SK-N-SH (cell line): ENCODE results near the gene DISP2. TPM values are rescaled to one million over a fixed set of nuclear protein-coding genes. Genes with fewer than 3 reads are reported as not detected.
A peak's percentile ranks its signal among the peaks of the same experiment; 100 is the strongest.

ENCODE experiments used
- CTCF ChIA-PET: fragments of 300-600, 350-600 bp; formaldehyde crosslinking; extraction: SDS; loops from one replicate; lab custom pipeline; 2021; lab: Yijun Ruan, JAX
- POLR2A ChIA-PET: fragments of 350-600 bp; sonication (Branson Sonifier 250); formaldehyde crosslinking; extraction: SDS; loops from one replicate; lab custom pipeline; 2020; ENCODE audit warnings: antibody characterized with exemption, inconsistent platforms; lab: Yijun Ruan, JAX
- DNase-seq: peaks from one replicate; pipeline ENCODE4 v3.0.0; 2012
- H2AFZ ChIP-seq: fragments of 200-600 bp; sonication (generic); 2 replicates; pipeline ENCODE4 v1.8.1; 2016; ENCODE audit warnings: antibody characterized with exemption, mild to moderate bottlenecking, low read depth
- H3F3A ChIP-seq: fragments of 200-600 bp; sonication (generic); replicated peaks from 2 replicates; pipeline ENCODE3; 2016; ENCODE audit warnings: antibody characterized with exemption, mild to moderate bottlenecking; ENCODE audit not compliant: insufficient read depth
- H3K27ac ChIP-seq, 2 experiments: fragments of 200-500 bp in 1 of 2; fragments of 200-600 bp in 1 of 2; sonication (Bioruptor generic) in 1 of 2; sonication (generic), shearing (Covaris generic) in 1 of 2; 2 replicates each; pipeline versions ENCODE4 v1.5.1 to v1.6.1; 2014 to 2016; ENCODE audit warnings: low read depth in 2 of 2, inconsistent platforms in 1 of 2, low read length in 1 of 2, mild to moderate bottlenecking in 1 of 2, mixed read lengths in 1 of 2
- H3K27me3 ChIP-seq: fragments of 200-600 bp; sonication (generic), shearing (Covaris generic); 2 replicates; pipeline ENCODE4 v1.6.1; 2016; ENCODE audit warnings: mixed run types; ENCODE audit not compliant: insufficient read depth
- H3K36me3 ChIP-seq, 2 experiments: fragments of 200-500 bp in 1 of 2; fragments of 200-600 bp in 1 of 2; sonication (Bioruptor generic) in 1 of 2; sonication (generic) in 1 of 2; replicated peaks in 1 of 2; 2 replicates each; pipeline versions ENCODE3 to v1.5.1; 2014 to 2016; ENCODE audit warnings: low read length in 1 of 2, mild to moderate bottlenecking in 1 of 2; ENCODE audit not compliant: insufficient read depth in 2 of 2, control insufficient read depth in 1 of 2
- H3K4me1 ChIP-seq, 2 experiments: fragments of 200-500 bp in 1 of 2; fragments of 200-600 bp in 1 of 2; sonication (Bioruptor generic) in 1 of 2; sonication (generic), shearing (Covaris generic) in 1 of 2; 2 replicates each; pipeline versions ENCODE4 v1.5.1 to v1.6.1; 2014 to 2016; ENCODE audit warnings: low read depth in 1 of 2, low read length in 1 of 2, mixed run types in 1 of 2; ENCODE audit not compliant: insufficient read depth in 2 of 2, control insufficient read depth in 1 of 2
- H3K4me2 ChIP-seq: fragments of 200-600 bp; sonication (generic), shearing (Covaris generic); 2 replicates; pipeline ENCODE4 v1.6.1; 2017; ENCODE audit warnings: mixed run types
- H3K4me3 ChIP-seq, 2 experiments: fragments of 200-500 bp in 1 of 2; fragments of 200-600 bp in 1 of 2; sonication (Bioruptor generic) in 1 of 2; sonication (generic), shearing (Covaris generic) in 1 of 2; 2 replicates each; pipeline versions ENCODE4 v1.5.1 to v1.8.1; 2014 to 2016; ENCODE audit warnings: low read depth in 2 of 2, inconsistent platforms in 1 of 2, low read length in 1 of 2, mild to moderate bottlenecking in 1 of 2, mixed read lengths in 1 of 2, moderate library complexity in 1 of 2
- H3K79me2 ChIP-seq: fragments of 200-600 bp; sonication (generic); 2 replicates; pipeline ENCODE4 v1.8.1; 2017; ENCODE audit warnings: mild to moderate bottlenecking; ENCODE audit not compliant: insufficient read depth
- H3K9ac ChIP-seq: fragments of 200-600 bp; sonication (generic); 2 replicates; pipeline ENCODE4 v1.6.1; 2017; ENCODE audit warnings: mixed run types
- H3K9me2 ChIP-seq: fragments of 200-600 bp; sonication (generic); 2 replicates; pipeline ENCODE4 v1.6.1; 2017; ENCODE audit warnings: mixed run types
- H3K9me3 ChIP-seq: fragments of 200-600 bp; sonication (generic); 2 replicates; pipeline ENCODE4 v1.6.1; 2017; ENCODE audit warnings: mixed run types, mild to moderate bottlenecking, moderate library complexity
- H4K20me1 ChIP-seq: fragments of 200-600 bp; sonication (generic); 2 replicates; pipeline ENCODE4 v1.6.1; 2017; ENCODE audit warnings: mild to moderate bottlenecking, mixed run types; ENCODE audit not compliant: insufficient read depth
- CHD2 ChIP-seq: fragments of 150-350 bp; IDR thresholded peaks from 2 replicates; pipeline ENCODE4 v1.6.1; 2018; ENCODE audit warnings: low read length; ENCODE audit not compliant: partially characterized antibody
- CTCF ChIP-seq: fragments of 200-600 bp; sonication (generic); IDR thresholded peaks from 2 replicates; pipeline ENCODE4 v1.6.1; 2017; ENCODE audit warnings: antibody characterized with exemption, mild to moderate bottlenecking, moderate library complexity
- EZH2phosphoT487 ChIP-seq: fragments of 200-600 bp; sonication (generic); IDR thresholded peaks from 2 replicates; pipeline ENCODE4 v1.6.1; 2017; ENCODE audit warnings: low read depth, mixed run types, mild to moderate bottlenecking, antibody characterized with exemption, moderate library complexity, borderline replicate concordance
- FOXJ3 ChIP-seq: sonication (generic); formaldehyde crosslinking; IDR thresholded peaks from 2 replicates; pipeline ENCODE4 v1.5.1; 2020; ENCODE audit warnings: mild to moderate bottlenecking, missing genetic modification reagents
- FOXM1 ChIP-seq: IDR thresholded peaks from 2 replicates; pipeline ENCODE4 v1.4.0; 2012; ENCODE audit warnings: low read depth, mild to moderate bottlenecking
- IRF3 ChIP-seq: fragments of 150-350 bp; IDR thresholded peaks from 2 replicates; pipeline ENCODE4 v1.6.1; 2016; ENCODE audit warnings: mild to moderate bottlenecking, low read depth, low read length
- MAX ChIP-seq: IDR thresholded peaks from 2 replicates; pipeline ENCODE4 v1.4.0; 2012; ENCODE audit warnings: low read depth
- MXI1 ChIP-seq: IDR thresholded peaks from 2 replicates; pipeline ENCODE4 v1.6.1; 2012; ENCODE audit warnings: mild to moderate bottlenecking, low read depth, low read length, improper control_type of control experiment
- NFIC ChIP-seq: IDR thresholded peaks from 2 replicates; pipeline ENCODE4 v1.4.0; 2012; ENCODE audit warnings: borderline replicate concordance
- NRF1 ChIP-seq: IDR thresholded peaks from 2 replicates; pipeline ENCODE4 v1.6.1; 2012; ENCODE audit warnings: low read depth, mild to moderate bottlenecking, low read length
- RCOR1 ChIP-seq: fragments of 150-350 bp; IDR thresholded peaks from 2 replicates; pipeline ENCODE4 v1.6.1; 2017; ENCODE audit warnings: antibody characterized with exemption, low read length
- RFX5 ChIP-seq: IDR thresholded peaks from 2 replicates; pipeline ENCODE4 v1.6.1; 2012; ENCODE audit warnings: mild to moderate bottlenecking, improper control_type of control experiment, low read length
- RXRA ChIP-seq: IDR thresholded peaks from 2 replicates; pipeline ENCODE4 v1.4.0; 2012; ENCODE audit warnings: low read depth, mild to moderate bottlenecking, borderline replicate concordance
- SIN3A ChIP-seq: IDR thresholded peaks from 2 replicates; pipeline ENCODE4 v1.6.1; 2012; ENCODE audit warnings: low read depth, mild to moderate bottlenecking, low read length, moderate library complexity, borderline replicate concordance
- SMC3 ChIP-seq: IDR thresholded peaks from 2 replicates; pipeline ENCODE4 v1.6.1; 2012; ENCODE audit warnings: low read depth, low read length, improper control_type of control experiment
- USF2 ChIP-seq: fragments of 150-350 bp; IDR thresholded peaks from 2 replicates; pipeline ENCODE4 v1.6.1; 2017; ENCODE audit warnings: antibody characterized with exemption, low read length, low read depth, borderline replicate concordance
- YY1 ChIP-seq: IDR thresholded peaks from 2 replicates; pipeline ENCODE4 v1.4.0; 2012; ENCODE audit warnings: low read depth, mild to moderate bottlenecking
- WGBS: methylation state at CpG from one replicate; pipeline ENCODE4 v1.1.6; 2017; ENCODE audit warnings: low lambda C conversion rate; 5-methylcytosine and 5-hydroxymethylcytosine counted together
- polyA plus RNA-seq, 3 experiments: library from polyadenylated mRNA; depleted of rRNA; stranded (reverse); fragments of >200 nt; gene quantifications; 2 replicates each; pipeline ENCODE4 v1.2.3, GENCODE V29; 2012

DISP2 gene
- polyA plus RNA-seq, 1 of the 3 experiments (the other 2 are of a cell fraction) = 0.12 TPM

- TF ChIP-seq CTCF (peak; percentile 76), FOXM1 (no peak), SIN3A (no peak), NFIC (no peak)
Observed at GRCh38 chr15:40310001-40310959, 47.7 kb upstream of the DISP2 start (continued).

GRCh38 chr15:40310993-40311392 is 47.0 kb upstream of the DISP2 start:
- Histone ChIP-seq H3K27me3 (no peaks in the 10 kb centered on the region; the same call in 1 of the 2 replicates), H3K27ac (no peak overlapping the region), H4K20me1 (no peaks in the 10 kb centered on the region), H3K4me1 (peaks cover 10 to 17% of the 10 kb centered on the region in 2 experiments; a peak in 3 of 4 replicates), H3F3A (peaks cover 7% of the 10 kb centered on the region), H3K9me3 (no peaks in the 10 kb centered on the region), H2AFZ (no peak overlapping the region), H3K36me3 (no peaks in the 10 kb centered on the region), H3K9ac (no peak overlapping the region), H3K4me2 (no peak overlapping the region), H3K79me2 (no peaks in the 10 kb centered on the region), H3K4me3 (no peak overlapping the region), H3K9me2 (no peaks in the 10 kb centered on the region)
- TF ChIP-seq CTCF = no peak
- TF ChIP-seq NRF1 = no peak
- TF ChIP-seq NFIC = no peak
- no peak for TF ChIP-seq RFX5
- TF ChIP-seq USF2 = no peak
- TF ChIP-seq SIN3A = no peak
- TF ChIP-seq IRF3 = no peak
- no peak for TF ChIP-seq SMC3
- TF ChIP-seq YY1 = no peak
- TF ChIP-seq MAX = no peak
- no peak for TF ChIP-seq MXI1
- TF ChIP-seq RXRA = no peak
- TF ChIP-seq RCOR1 = no peak
- TF ChIP-seq EZH2phosphoT487 = no peak
- TF ChIP-seq FOXJ3 (CRISPR knock-in tag) = no peak
- no peak for TF ChIP-seq CHD2
- ChIA-PET CTCF (interaction anchor here (0.6 to 70.6 kb wide), 13 partner anchors 3 to 265 kb away, joined by 3 to 2194 read pairs (median 6); partner anchors contain the start of genes ANKRD63, CCDC9B, DISP2 and INAFM2), POLR2A (no interaction called here)
- no peak for DNase-seq
- WGBS = 23% methylated on average over 3 of the region's 3 CpGs
